Globus pallidus (tissue), 1 donor: ENCODE data around the gene MSMB.
"Not testable (repeated sequence)": the region's sequence is repeated elsewhere in the genome, so short reads cannot be mapped to it uniquely, and the experiment has no call there.

ENCODE experiments used
- DNase-seq: peaks from one replicate; pipeline ENCODE4 v3.0.0-alpha.2; 2015; ENCODE audit warnings: low spot score

MSMB gene

GRCh38 chr10:46006219-46006618, 39.9 kb downstream of the MSMB start:
- no peak for DNase-seq

- DNase-seq: no peak
These were observed 40.7 kb downstream of the MSMB start for GRCh38 chr10:46005383-46005782.

- DNase-seq: no peak
These were observed 41.1 kb downstream of the MSMB start for GRCh38 chr10:46004963-46005362.

GRCh38 chr10:46002916-46003693, 43.0 kb downstream of the MSMB start:
- no peak for DNase-seq

GRCh38 chr10:46002189-46002687, 43.8 kb downstream of the MSMB start:
- not testable (repeated sequence) for DNase-seq

- DNase-seq: no peak
These were observed 44.8 kb downstream of the MSMB start for GRCh38 chr10:46001187-46001756.

- DNase-seq: no peak
These were observed 45.5 kb downstream of the MSMB start for GRCh38 chr10:46000538-46000937.

GRCh38 chr10:45999955-46000354, 46.1 kb downstream of the MSMB start:
- not testable (repeated sequence) for DNase-seq

GRCh38 chr10:45997994-45998763, 47.9 kb downstream of the MSMB start:
- no peak for DNase-seq

GRCh38 chr10:45997557-45997956, 48.5 kb downstream of the MSMB start:
- DNase-seq: no peak

GRCh38 chr10:45985590-45985989, 60.5 kb downstream of the MSMB start:
- DNase-seq: not testable (repeated sequence)

- DNase-seq: not testable (repeated sequence)
These were observed 61.6 kb downstream of the MSMB start for GRCh38 chr10:45984473-45984872.

GRCh38 chr10:45983538-45984186, 62.4 kb downstream of the MSMB start:
- DNase-seq: peak; percentile 42
